Endothelial cell of umbilical vein (primary cell): ENCODE measurements around the gene BABAM2. TPM values are rescaled to one million over a fixed set of nuclear protein-coding genes. Genes with fewer than 3 reads are reported as not detected.
A peak's percentile ranks its signal among the peaks of the same experiment; 100 is the strongest.

Source experiments
- BruUV-seq: library from RNA; stranded (reverse); fragments of 400-500 nt; replicated peaks from 2 replicates; lab custom pipeline; 2021; lab: Mats Ljungman, UMichigan
- CTCF ChIA-PET: fragments of 300-600, 350-600 bp; sonication (Branson Sonifier 250); formaldehyde crosslinking; loops from one replicate; lab custom pipeline; 2021; ENCODE audit warnings: antibody characterized with exemption, inconsistent platforms; lab: Charles Lee
- POLR2A ChIA-PET: fragments of 300-600, 350-600 bp; sonication (Branson Sonifier 250); formaldehyde crosslinking; loops from one replicate; lab custom pipeline; 2021; ENCODE audit warnings: antibody characterized with exemption, inconsistent platforms; lab: Charles Lee
- DNase-seq: peaks from one replicate; pipeline ENCODE4 v3.0.0-alpha.2; 2011; ENCODE audit warnings: low read depth, low spot score
- FAIRE-seq: peaks from 2 replicates; lab custom pipeline; 2011; peaks lifted over from hg19 to GRCh38; lab: Jason Lieb, UNC
- H2AFZ ChIP-seq: 2 replicates; pipeline ENCODE4 v1.6.0; 2012; ENCODE audit warnings: low read depth, low read length, control low read depth, inconsistent platforms
- H3K27ac ChIP-seq: 2 replicates; pipeline ENCODE4 v1.5.1; 2011; ENCODE audit warnings: low read depth, mild to moderate bottlenecking, control low read depth, low read length, moderate library complexity; ENCODE audit not compliant: insufficient read depth
- H3K27me3 ChIP-seq, 2 experiments: 2 replicates each; pipeline versions ENCODE4 v1.6.0 to v1.6.1; 2011; ENCODE audit warnings: low read length in 2 of 2, mixed read lengths in 1 of 2; ENCODE audit not compliant: control insufficient read depth in 2 of 2, insufficient read depth in 2 of 2
- H3K36me3 ChIP-seq, 2 experiments: 2 replicates in 1 of 2; 3 replicates in 1 of 2; pipeline ENCODE4 v1.5.1; 2011; ENCODE audit warnings: low read length in 2 of 2, mild to moderate bottlenecking in 1 of 2, moderate library complexity in 1 of 2; ENCODE audit not compliant: control insufficient read depth in 2 of 2, insufficient read depth in 2 of 2; ENCODE audit errors: extremely low read depth in 1 of 2
- H3K4me1 ChIP-seq: 3 replicates; pipeline ENCODE4 v1.5.1; 2011; ENCODE audit warnings: mild to moderate bottlenecking, low read length; ENCODE audit not compliant: control insufficient read depth, insufficient read depth; ENCODE audit errors: extremely low read depth
- H3K4me2 ChIP-seq: 2 replicates; pipeline ENCODE4 v1.6.1; 2011; ENCODE audit warnings: low read length, control low read depth, mixed read lengths; ENCODE audit not compliant: insufficient read depth
- H3K4me3 ChIP-seq, 3 experiments: fragments of 200-600 bp in 1 of 3; sonication (generic), shearing (Covaris generic) in 1 of 3; replicated peaks in 1 of 3; 2 replicates each; pipeline ENCODE4 v1.5.1; 2011 to 2016; ENCODE audit warnings: control low read depth in 3 of 3, low read length in 3 of 3, mild to moderate bottlenecking in 2 of 3, inconsistent platforms in 1 of 3, low read depth in 1 of 3, moderate library complexity in 1 of 3; ENCODE audit not compliant: insufficient read depth in 1 of 3
- H3K79me2 ChIP-seq: 2 replicates; pipeline ENCODE4 v1.6.0; 2012; ENCODE audit warnings: low read length, inconsistent platforms; ENCODE audit not compliant: control insufficient read depth, insufficient read depth
- H3K9ac ChIP-seq: replicated peaks from 2 replicates; pipeline ENCODE3; 2011; ENCODE audit warnings: low read length, control low read depth; ENCODE audit not compliant: insufficient read depth; ENCODE audit errors: extremely low read depth
- H3K9me1 ChIP-seq: replicated peaks from 3 replicates; pipeline ENCODE4 v1.6.0; 2011; ENCODE audit warnings: mild to moderate bottlenecking, low read length; ENCODE audit not compliant: control insufficient read depth, insufficient read depth; ENCODE audit errors: extremely low read depth
- H3K9me3 ChIP-seq: replicated peaks from 2 replicates; pipeline ENCODE4 v1.5.1; 2012; ENCODE audit warnings: low read length, inconsistent platforms; ENCODE audit not compliant: control insufficient read depth, insufficient read depth
- H4K20me1 ChIP-seq: replicated peaks from 2 replicates; pipeline ENCODE3; 2011; ENCODE audit warnings: mild to moderate bottlenecking, low read length; ENCODE audit not compliant: control insufficient read depth, insufficient read depth; ENCODE audit errors: extremely low read depth
- CTCF ChIP-seq, 2 donors: IDR thresholded peaks; 1 replicate in 1 of 2; 2 replicates in 1 of 2; pipeline ENCODE4 v1.5.1; 2011; ENCODE audit warnings: low read length in 2 of 2, mild to moderate bottlenecking in 2 of 2, moderate library complexity in 2 of 2, control low read depth in 1 of 2, inconsistent platforms in 1 of 2, low read depth in 1 of 2; ENCODE audit not compliant: insufficient read depth in 1 of 2; ENCODE audit errors: extremely low read depth in 1 of 2
- EZH2 ChIP-seq: IDR thresholded peaks from 2 replicates; pipeline ENCODE4 v1.6.1; 2012; ENCODE audit warnings: borderline replicate concordance, low read depth, mild to moderate bottlenecking, moderate library complexity, low read length, inconsistent platforms; ENCODE audit not compliant: severe bottlenecking
- FOS ChIP-seq: IDR thresholded peaks from 2 replicates; pipeline ENCODE4 v1.6.1; 2011; ENCODE audit warnings: mild to moderate bottlenecking, low read length, moderate library complexity, borderline replicate concordance; ENCODE audit not compliant: insufficient read depth
- GATA2 ChIP-seq: IDR thresholded peaks from 2 replicates; pipeline ENCODE4 v1.7.0; 2011; ENCODE audit warnings: low read depth, mild to moderate bottlenecking, moderate library complexity, mixed read lengths, low read length; ENCODE audit not compliant: insufficient read length, insufficient read depth
- JUN ChIP-seq: IDR thresholded peaks from 2 replicates; pipeline ENCODE4 v1.6.1; 2011; ENCODE audit warnings: borderline replicate concordance, low read depth; ENCODE audit not compliant: insufficient read length, insufficient read depth
- MAX ChIP-seq: IDR thresholded peaks from 2 replicates; pipeline ENCODE4 v1.6.1; 2011; ENCODE audit not compliant: insufficient read depth, insufficient read length
- MYC ChIP-seq: IDR thresholded peaks from one replicate; pipeline ENCODE4 v1.6.1; 2011; ENCODE audit warnings: mild to moderate bottlenecking, low read depth, low read length
- POLR2A ChIP-seq: IDR thresholded peaks from 2 replicates; pipeline ENCODE4 v1.6.1; 2012; ENCODE audit warnings: low read depth, mild to moderate bottlenecking, control low read depth, low read length
- POLR2AphosphoS5 ChIP-seq: IDR thresholded peaks from 2 replicates; pipeline ENCODE4 v1.6.1; 2012; ENCODE audit warnings: low read depth, mild to moderate bottlenecking, control low read depth, low read length, moderate library complexity; ENCODE audit not compliant: insufficient read depth
- dilution Hi-C: fragments of 300-500 bp; cut with MboI; formaldehyde crosslinking; loops from one replicate; pipeline ENCODE4 v1.15.0; 2019; ENCODE audit warnings: low sequenced_read_pairs; ENCODE audit not compliant: extremely low pct_ligation_motif_present
- intact Hi-C: fragments of 100-400 bp; cut with micrococcal nuclease; formaldehyde crosslinking; loops from one replicate; pipeline ENCODE4 v1.10.0; 2022
- polyA plus RNA-seq, 4 experiments: library from polyadenylated mRNA; depleted of rRNA in 3 of 4; stranded (reverse) in 3 of 4; unstranded in 1 of 4; fragments of >200 nt; gene quantifications; 2 replicates each; pipeline versions ENCODE4 v1.2.1 to v1.2.3, GENCODE V29; 2011 to 2012; ENCODE audit warnings: missing spikeins in 1 of 4
- total RNA-seq: library from RNA; stranded (reverse); gene quantifications from 2 replicates; pipeline ENCODE4 v1.2.3, GENCODE V29; 2021

BABAM2 gene
- total and polyA plus RNA-seq, 2 donors (not counting 3 experiments of a cell fraction or from before 2014, with no cell fraction given) = 19.9 to 27.6 TPM

GRCh38 chr2:27903649-27904404, 13.3 kb downstream of the BABAM2 start:
- H4K20me1 ChIP-seq = no peaks in the 10 kb centered on the region
- intact Hi-C loops (no loop called here), dilution Hi-C loops (no loop called here)
- no peak for TF ChIP-seq MYC
- TF ChIP-seq CTCF (IDR thresholded peaks at IDR 0.05; ENCODE audit: extremely low read depth in 1 of 2, insufficient read depth in 1 of 2, low read depth in 1 of 2, low read length in 2 of 2) = no peak
- TF ChIP-seq EZH2 = no peak
- no peak for TF ChIP-seq MAX
- peak; percentile 73 for TF ChIP-seq FOS
- TF ChIP-seq POLR2AphosphoS5 = no peak
- no peak for TF ChIP-seq POLR2A
- TF ChIP-seq GATA2 = no peak
- TF ChIP-seq JUN = peak; percentile 51
- BruUV-seq = TSS peak; percentile 45
- H3K79me2 ChIP-seq = no peaks in the 10 kb centered on the region
- no peak overlapping the region for H3K9ac ChIP-seq
- no peaks in the 10 kb centered on the region for H3K9me3 ChIP-seq
- no peaks in the 10 kb centered on the region for H3K36me3 ChIP-seq
- ChIA-PET CTCF (interaction anchor here (1.2 kb wide), 1 partner anchor 12 kb away, joined by 4 read pairs; no protein-coding TSS in a partner anchor), POLR2A (no interaction called here)
- peak; percentile 63 for DNase-seq
- no peaks in the 10 kb centered on the region for H3K27me3 ChIP-seq
- no peaks in the 10 kb centered on the region for H3K9me1 ChIP-seq
- no peak overlapping the region for H3K4me2 ChIP-seq
- H2AFZ ChIP-seq = no peak overlapping the region
- H3K4me3 ChIP-seq = no peak overlapping the region
- H3K4me1 ChIP-seq = peaks cover 4% of the 10 kb centered on the region
- no peak overlapping the region for H3K27ac ChIP-seq
- peak; percentile 59 for FAIRE-seq
